Measurements from ENCODE around the gene PRKAG2.

- no peak for TF ChIP-seq CTCF (IDR thresholded peaks at IDR 0.05)
- no peak for TF ChIP-seq POLR2AphosphoS5 (IDR thresholded peaks at IDR 0.05)
These were observed 44.3 kb downstream of the PRKAG2 start for GRCh38 chr7:151832656-151833055.

Data from transverse colon (tissue), 4 donors.